OCI-LY1 (cell line): Measurements from ENCODE around the gene ZFTA.

ENCODE experiments used
- CTCF ChIP-seq: fragments of 200-600 bp; sonication (generic), shearing (Covaris generic); IDR thresholded peaks from 2 replicates; pipeline ENCODE4 v1.5.1; 2017; ENCODE audit warnings: mild to moderate bottlenecking, antibody characterized with exemption, low read length, moderate library complexity, mixed read lengths
- EZH2 ChIP-seq: fragments of 200-600 bp; sonication (generic), shearing (Covaris generic); IDR thresholded peaks from 2 replicates; pipeline ENCODE4 v1.8.0; 2017; ENCODE audit warnings: borderline replicate concordance, mixed run types, mild to moderate bottlenecking, antibody characterized with exemption, low read length, moderate library complexity, mixed read lengths

- TF ChIP-seq CTCF (no peak), EZH2 (no peak)
These were observed 14.2 kb upstream of the ZFTA start for GRCh38 chr11:63782749-63783148.
